ENCODE results near the gene SFXN3.

Gene SFXN3

DNA sequence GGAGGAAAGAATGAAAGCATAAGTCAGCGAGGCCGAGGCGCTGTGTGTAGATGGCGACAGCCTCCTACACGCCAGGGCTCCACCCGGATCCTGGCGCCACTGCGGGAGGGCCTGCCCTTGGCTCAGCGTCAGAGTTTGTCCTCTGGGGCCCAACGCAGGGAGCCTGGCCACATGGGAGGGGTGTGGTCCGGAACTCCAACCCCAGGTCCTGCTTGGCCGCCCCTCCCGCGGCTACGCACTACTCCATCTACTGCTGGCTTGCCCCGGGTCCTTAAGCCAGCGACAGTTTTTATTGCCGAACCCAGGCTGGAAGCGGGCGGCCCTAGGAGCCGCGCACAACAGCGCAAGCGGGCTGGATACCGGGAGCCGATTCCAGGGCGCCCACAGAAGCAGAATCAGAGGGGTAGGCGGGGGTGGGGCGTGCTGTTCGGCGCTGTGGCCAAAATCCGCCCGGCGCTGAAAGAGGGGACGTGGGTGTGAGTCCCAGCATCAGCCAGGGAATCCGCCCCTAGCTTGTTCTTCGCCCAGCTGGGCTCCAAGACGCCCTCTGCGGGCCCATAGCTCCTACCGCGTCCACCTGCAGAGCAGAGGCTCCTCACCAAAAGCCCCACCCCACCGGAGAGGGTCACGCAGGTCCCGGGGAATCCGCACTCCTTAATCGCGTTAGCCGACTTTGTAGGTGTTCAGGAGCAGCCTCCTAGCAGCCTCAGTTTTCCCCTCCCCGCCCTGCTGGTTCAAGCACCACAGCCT, 35.3 kb downstream of the SFXN3 start:
- TF ChIP-seq ZC3H10 (CRISPR knock-in tag; IDR thresholded peaks at IDR 0.05) (no peak), BACH2 (CRISPR knock-in tag; IDR thresholded peaks at IDR 0.05; ENCODE audit: borderline replicate concordance) (no peak)
- ATAC-seq, result peak; percentile 68

DNA sequence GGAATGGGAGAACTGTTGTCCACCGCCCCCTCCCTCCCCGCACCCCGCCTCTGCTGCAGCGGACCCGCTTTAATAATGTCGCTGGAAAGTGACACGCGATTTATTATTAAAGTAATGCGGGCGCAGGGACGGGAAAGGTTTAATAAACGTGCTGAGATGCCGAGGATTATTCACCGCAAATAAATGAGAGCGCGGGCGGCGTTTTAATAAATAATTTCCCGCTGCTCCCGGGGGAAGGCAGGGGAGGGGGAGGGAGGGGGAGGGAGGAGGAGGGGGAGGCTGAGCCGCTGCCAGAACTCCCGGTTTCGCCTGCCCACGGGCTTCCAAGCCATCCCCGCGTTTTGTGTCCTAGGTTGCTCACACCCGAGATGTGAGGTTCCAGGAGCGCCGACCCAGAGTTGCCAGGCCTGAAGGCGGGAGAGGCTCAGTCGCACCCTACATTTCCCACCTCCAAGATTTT, 35.9 kb downstream of the SFXN3 start:
- ATAC-seq, result peak; percentile 49

DNA sequence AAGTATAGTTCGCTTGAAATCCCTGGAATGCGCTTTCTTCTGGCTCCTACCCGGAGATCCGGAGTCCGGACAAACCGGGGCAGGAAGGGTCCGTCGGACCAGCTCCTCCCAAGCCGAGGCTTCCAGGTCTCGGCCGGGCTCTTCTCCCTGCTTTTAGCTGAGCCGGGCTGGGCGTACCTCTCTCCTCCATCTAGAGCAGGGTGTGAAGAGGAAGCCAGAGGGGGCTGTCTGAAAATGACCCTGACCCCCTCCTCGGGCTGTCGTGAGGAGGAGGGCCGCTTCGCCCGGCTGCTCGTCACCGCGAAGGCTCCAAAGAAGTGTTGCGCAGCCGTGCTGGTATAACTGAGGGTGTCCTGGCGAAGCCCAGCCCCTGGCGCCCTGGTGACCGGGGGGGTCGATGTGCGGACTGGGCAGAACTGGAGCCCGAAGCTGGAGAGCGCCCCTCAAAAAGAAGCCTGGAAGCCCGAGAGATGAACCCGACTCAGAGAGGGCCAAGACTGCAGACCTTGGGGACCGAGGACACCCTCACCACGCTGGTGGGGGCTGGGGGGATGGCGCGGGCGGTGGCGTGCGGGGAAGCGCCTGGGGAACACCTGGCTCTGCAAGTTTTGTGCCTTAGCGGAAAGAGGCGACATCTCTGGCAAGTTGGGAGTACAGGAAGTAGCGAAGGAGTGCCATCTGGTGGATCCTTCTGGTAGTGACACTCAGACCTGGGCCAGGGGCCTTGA, 36.5 kb downstream of the SFXN3 start:
- peak; percentile 83 for ATAC-seq
- no peak for TF ChIP-seq RARB (CRISPR knock-in tag; IDR thresholded peaks at IDR 0.05)
- no peak for TF ChIP-seq CSDC2 (CRISPR knock-in tag; IDR thresholded peaks at IDR 0.05)
- peak; percentile 24; the same call in 1 of the 2 replicates for TF ChIP-seq TCF4 (CRISPR knock-in tag; IDR thresholded peaks at IDR 0.05; ENCODE audit: borderline replicate concordance)
- TF ChIP-seq ESRRG (CRISPR knock-in tag; IDR thresholded peaks at IDR 0.05), result no peak

More for the DNA sequence above, 35.9 kb downstream of the SFXN3 start:
- TF ChIP-seq ISL1 (CRISPR knock-in tag; IDR thresholded peaks at IDR 0.05), result no peak
- TF ChIP-seq ZFP3 (CRISPR knock-in tag; IDR thresholded peaks at IDR 0.05), result no peak
- TF ChIP-seq, protein P1, sequence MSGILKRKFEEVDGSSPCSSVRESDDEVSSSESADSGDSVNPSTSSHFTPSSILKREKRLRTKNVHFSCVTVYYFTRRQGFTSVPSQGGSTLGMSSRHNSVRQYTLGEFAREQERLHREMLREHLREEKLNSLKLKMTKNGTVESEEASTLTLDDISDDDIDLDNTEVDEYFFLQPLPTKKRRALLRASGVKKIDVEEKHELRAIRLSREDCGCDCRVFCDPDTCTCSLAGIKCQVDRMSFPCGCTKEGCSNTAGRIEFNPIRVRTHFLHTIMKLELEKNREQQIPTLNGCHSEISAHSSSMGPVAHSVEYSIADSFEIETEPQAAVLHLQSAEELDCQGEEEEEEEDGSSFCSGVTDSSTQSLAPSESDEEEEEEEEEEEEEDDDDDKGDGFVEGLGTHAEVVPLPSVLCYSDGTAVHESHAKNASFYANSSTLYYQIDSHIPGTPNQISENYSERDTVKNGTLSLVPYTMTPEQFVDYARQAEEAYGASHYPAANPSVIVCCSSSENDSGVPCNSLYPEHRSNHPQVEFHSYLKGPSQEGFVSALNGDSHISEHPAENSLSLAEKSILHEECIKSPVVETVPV (CRISPR knock-in tag; IDR thresholded peaks at IDR 0.05), result no peak
- TF ChIP-seq CSDC2 (CRISPR knock-in tag; IDR thresholded peaks at IDR 0.05), result no peak
- TF ChIP-seq, protein P2, sequence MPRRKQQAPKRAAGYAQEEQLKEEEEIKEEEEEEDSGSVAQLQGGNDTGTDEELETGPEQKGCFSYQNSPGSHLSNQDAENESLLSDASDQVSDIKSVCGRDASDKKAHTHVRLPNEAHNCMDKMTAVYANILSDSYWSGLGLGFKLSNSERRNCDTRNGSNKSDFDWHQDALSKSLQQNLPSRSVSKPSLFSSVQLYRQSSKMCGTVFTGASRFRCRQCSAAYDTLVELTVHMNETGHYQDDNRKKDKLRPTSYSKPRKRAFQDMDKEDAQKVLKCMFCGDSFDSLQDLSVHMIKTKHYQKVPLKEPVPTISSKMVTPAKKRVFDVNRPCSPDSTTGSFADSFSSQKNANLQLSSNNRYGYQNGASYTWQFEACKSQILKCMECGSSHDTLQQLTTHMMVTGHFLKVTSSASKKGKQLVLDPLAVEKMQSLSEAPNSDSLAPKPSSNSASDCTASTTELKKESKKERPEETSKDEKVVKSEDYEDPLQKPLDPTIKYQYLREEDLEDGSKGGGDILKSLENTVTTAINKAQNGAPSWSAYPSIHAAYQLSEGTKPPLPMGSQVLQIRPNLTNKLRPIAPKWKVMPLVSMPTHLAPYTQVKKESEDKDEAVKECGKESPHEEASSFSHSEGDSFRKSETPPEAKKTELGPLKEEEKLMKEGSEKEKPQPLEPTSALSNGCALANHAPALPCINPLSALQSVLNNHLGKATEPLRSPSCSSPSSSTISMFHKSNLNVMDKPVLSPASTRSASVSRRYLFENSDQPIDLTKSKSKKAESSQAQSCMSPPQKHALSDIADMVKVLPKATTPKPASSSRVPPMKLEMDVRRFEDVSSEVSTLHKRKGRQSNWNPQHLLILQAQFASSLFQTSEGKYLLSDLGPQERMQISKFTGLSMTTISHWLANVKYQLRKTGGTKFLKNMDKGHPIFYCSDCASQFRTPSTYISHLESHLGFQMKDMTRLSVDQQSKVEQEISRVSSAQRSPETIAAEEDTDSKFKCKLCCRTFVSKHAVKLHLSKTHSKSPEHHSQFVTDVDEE (CRISPR knock-in tag; IDR thresholded peaks at IDR 0.05), result no peak
- TF ChIP-seq ZNF565 (CRISPR knock-in tag; conservative IDR thresholded peaks at IDR 0.05; ENCODE audit: low read depth), result no peak
- TF ChIP-seq GLIS3 (CRISPR knock-in tag; IDR thresholded peaks at IDR 0.05), result no peak
- TF ChIP-seq ZNF70 (CRISPR knock-in tag; IDR thresholded peaks at IDR 0.05), result no peak
- TF ChIP-seq, protein P3, sequence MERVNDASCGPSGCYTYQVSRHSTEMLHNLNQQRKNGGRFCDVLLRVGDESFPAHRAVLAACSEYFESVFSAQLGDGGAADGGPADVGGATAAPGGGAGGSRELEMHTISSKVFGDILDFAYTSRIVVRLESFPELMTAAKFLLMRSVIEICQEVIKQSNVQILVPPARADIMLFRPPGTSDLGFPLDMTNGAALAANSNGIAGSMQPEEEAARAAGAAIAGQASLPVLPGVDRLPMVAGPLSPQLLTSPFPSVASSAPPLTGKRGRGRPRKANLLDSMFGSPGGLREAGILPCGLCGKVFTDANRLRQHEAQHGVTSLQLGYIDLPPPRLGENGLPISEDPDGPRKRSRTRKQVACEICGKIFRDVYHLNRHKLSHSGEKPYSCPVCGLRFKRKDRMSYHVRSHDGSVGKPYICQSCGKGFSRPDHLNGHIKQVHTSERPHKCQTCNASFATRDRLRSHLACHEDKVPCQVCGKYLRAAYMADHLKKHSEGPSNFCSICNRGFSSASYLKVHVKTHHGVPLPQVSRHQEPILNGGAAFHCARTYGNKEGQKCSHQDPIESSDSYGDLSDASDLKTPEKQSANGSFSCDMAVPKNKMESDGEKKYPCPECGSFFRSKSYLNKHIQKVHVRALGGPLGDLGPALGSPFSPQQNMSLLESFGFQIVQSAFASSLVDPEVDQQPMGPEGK (CRISPR knock-in tag; IDR thresholded peaks at IDR 0.05; ENCODE audit: borderline replicate concordance), result no peak
- no peak for TF ChIP-seq TOX (CRISPR knock-in tag; IDR thresholded peaks at IDR 0.05; ENCODE audit: borderline replicate concordance)

DNA sequence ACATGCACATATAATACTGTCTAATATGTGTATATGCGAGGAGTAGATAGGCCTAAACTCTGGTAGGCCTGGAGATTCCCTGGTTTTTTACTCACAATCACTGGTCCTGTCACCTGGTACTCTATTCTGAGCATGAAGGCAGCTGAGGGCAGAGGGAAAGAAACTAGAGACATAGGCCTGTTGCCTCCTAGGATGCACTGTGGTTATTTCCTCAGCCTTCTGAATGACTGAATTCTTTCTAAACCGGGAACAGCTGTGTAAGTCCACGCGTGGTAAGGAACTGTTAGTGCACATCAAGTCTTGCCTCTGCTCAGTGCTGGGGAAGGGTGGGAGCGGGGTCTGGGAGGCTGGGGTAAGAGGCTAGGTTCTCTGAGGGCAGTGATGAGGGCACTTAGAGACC, 38.4 kb downstream of the SFXN3 start:
- TF ChIP-seq, protein P1 (CRISPR knock-in tag; IDR thresholded peaks at IDR 0.05), result no peak
- TF ChIP-seq ARNTL (CRISPR knock-in tag; IDR thresholded peaks at IDR 0.05; ENCODE audit: borderline replicate concordance, low read depth), result no peak
- ATAC-seq, result no peak

DNA sequence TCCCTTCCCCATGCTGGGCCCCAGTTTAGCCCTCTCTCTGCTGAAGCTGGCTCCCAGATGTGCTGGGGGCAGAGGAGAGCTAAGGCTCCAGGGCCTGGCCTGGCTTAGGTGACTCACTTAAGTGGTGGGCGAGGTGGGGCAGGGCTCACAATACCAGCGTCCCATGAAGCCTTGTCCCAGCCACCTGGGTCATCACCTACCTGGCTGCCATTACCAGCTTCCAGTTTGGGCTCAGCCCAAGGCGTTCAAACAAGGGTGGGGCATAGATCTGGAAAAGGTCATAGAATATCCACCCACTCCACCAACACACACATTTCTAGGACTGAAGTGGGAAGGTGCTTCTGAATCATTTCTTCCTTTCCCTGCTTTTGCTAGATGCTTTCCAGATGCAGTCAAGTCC, 39.1 kb downstream of the SFXN3 start:
- ATAC-seq, result no peak

More for the DNA sequence above, 39.1 kb downstream of the SFXN3 start:
- TF ChIP-seq CSDC2 (CRISPR knock-in tag; IDR thresholded peaks at IDR 0.05) (no peak), TOX (CRISPR knock-in tag; IDR thresholded peaks at IDR 0.05; ENCODE audit: borderline replicate concordance) (no peak), ARNTL (CRISPR knock-in tag; IDR thresholded peaks at IDR 0.05; ENCODE audit: borderline replicate concordance, low read depth) (no peak), OSR1 (CRISPR knock-in tag; IDR thresholded peaks at IDR 0.05) (no peak), ISL1 (CRISPR knock-in tag; IDR thresholded peaks at IDR 0.05) (no peak), RARB (CRISPR knock-in tag; IDR thresholded peaks at IDR 0.05) (no peak), ZC3H10 (CRISPR knock-in tag; IDR thresholded peaks at IDR 0.05) (no peak), ZNF8 (CRISPR knock-in tag; IDR thresholded peaks at IDR 0.05) (no peak), ZNF565 (CRISPR knock-in tag; conservative IDR thresholded peaks at IDR 0.05; ENCODE audit: low read depth) (no peak), GLIS3 (CRISPR knock-in tag; IDR thresholded peaks at IDR 0.05) (no peak), SNAI2 (CRISPR knock-in tag; IDR thresholded peaks at IDR 0.05) (no peak), ZNF70 (CRISPR knock-in tag; IDR thresholded peaks at IDR 0.05) (no peak), BACH2 (CRISPR knock-in tag; IDR thresholded peaks at IDR 0.05; ENCODE audit: borderline replicate concordance) (no peak)
- TF ChIP-seq, protein P4, sequence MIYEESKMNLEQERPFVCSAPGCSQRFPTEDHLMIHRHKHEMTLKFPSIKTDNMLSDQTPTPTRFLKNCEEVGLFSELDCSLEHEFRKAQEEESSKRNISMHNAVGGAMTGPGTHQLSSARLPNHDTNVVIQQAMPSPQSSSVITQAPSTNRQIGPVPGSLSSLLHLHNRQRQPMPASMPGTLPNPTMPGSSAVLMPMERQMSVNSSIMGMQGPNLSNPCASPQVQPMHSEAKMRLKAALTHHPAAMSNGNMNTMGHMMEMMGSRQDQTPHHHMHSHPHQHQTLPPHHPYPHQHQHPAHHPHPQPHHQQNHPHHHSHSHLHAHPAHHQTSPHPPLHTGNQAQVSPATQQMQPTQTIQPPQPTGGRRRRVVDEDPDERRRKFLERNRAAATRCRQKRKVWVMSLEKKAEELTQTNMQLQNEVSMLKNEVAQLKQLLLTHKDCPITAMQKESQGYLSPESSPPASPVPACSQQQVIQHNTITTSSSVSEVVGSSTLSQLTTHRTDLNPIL (CRISPR knock-in tag; IDR thresholded peaks at IDR 0.05; ENCODE audit: low read depth), result no peak
- TF ChIP-seq, protein P1 (CRISPR knock-in tag; IDR thresholded peaks at IDR 0.05), result no peak
